ENCODE results near the gene GUCY1B1. TPM values are rescaled to one million over a fixed set of nuclear protein-coding genes. Genes with fewer than 3 reads are reported as not detected.

The GUCY1B1 gene
- total RNA-seq, 1 donor from 2014 or later: 13.2 TPM

GRCh38 chr4:155785828-155786227 lies 27.0 kb downstream of the GUCY1B1 start:
- Mint-ChIP-seq H3K4me3 (ENCODE audit: unreplicated experiment) (no peak overlapping the region), H3K4me1 (ENCODE audit: unreplicated experiment) (peaks cover 18% of the 10 kb centered on the region), H3K27me3 (ENCODE audit: unreplicated experiment) (no peaks in the 10 kb centered on the region), H3K36me3 (ENCODE audit: unreplicated experiment) (peaks cover 17% of the 10 kb centered on the region), H3K27ac (ENCODE audit: unreplicated experiment) (no peak overlapping the region), H3K9me3 (ENCODE audit: unreplicated experiment) (no peaks in the 10 kb centered on the region)
- DNase-seq (ENCODE audit: extremely low spot score, unreplicated experiment): no peak
- no peak for TF ChIP-seq CTCF (IDR thresholded peaks at IDR 0.05)

- H3K36me3 Mint-ChIP-seq (ENCODE audit: unreplicated experiment): peaks cover 20% of the 10 kb centered on the region
- peaks cover 18% of the 10 kb centered on the region for H3K4me1 Mint-ChIP-seq (ENCODE audit: unreplicated experiment)
- no peak overlapping the region for H3K4me3 Mint-ChIP-seq (ENCODE audit: unreplicated experiment)
- H3K27me3 Mint-ChIP-seq (ENCODE audit: unreplicated experiment): no peaks in the 10 kb centered on the region
- TF ChIP-seq CTCF (IDR thresholded peaks at IDR 0.05): peak; percentile 77
- H3K9me3 Mint-ChIP-seq (ENCODE audit: unreplicated experiment): no peaks in the 10 kb centered on the region
- no peak overlapping the region for H3K27ac Mint-ChIP-seq (ENCODE audit: unreplicated experiment)
- no peak for DNase-seq (ENCODE audit: extremely low spot score, unreplicated experiment)
Observed at GRCh38 chr4:155787113-155787710, 28.4 kb downstream of the GUCY1B1 start.

- H3K36me3 Mint-ChIP-seq (ENCODE audit: unreplicated experiment): peaks cover 26% of the 10 kb centered on the region
- DNase-seq (ENCODE audit: extremely low spot score, unreplicated experiment): no peak
- peaks cover 18% of the 10 kb centered on the region for H3K4me1 Mint-ChIP-seq (ENCODE audit: unreplicated experiment)
- TF ChIP-seq CTCF (IDR thresholded peaks at IDR 0.05): no peak
- no peaks in the 10 kb centered on the region for H3K27me3 Mint-ChIP-seq (ENCODE audit: unreplicated experiment)
- no peak overlapping the region for H3K4me3 Mint-ChIP-seq (ENCODE audit: unreplicated experiment)
- no peaks in the 10 kb centered on the region for H3K9me3 Mint-ChIP-seq (ENCODE audit: unreplicated experiment)
- no peak overlapping the region for H3K27ac Mint-ChIP-seq (ENCODE audit: unreplicated experiment)
Observed at GRCh38 chr4:155789391-155789790, 30.6 kb downstream of the GUCY1B1 start.

- Mint-ChIP-seq H3K4me3 (ENCODE audit: unreplicated experiment) (no peak overlapping the region), H3K36me3 (ENCODE audit: unreplicated experiment) (peaks cover 26% of the 10 kb centered on the region), H3K4me1 (ENCODE audit: unreplicated experiment) (peaks cover 15% of the 10 kb centered on the region), H3K27me3 (ENCODE audit: unreplicated experiment) (no peaks in the 10 kb centered on the region), H3K9me3 (ENCODE audit: unreplicated experiment) (no peaks in the 10 kb centered on the region), H3K27ac (ENCODE audit: unreplicated experiment) (no peak overlapping the region)
- no peak for TF ChIP-seq CTCF (IDR thresholded peaks at IDR 0.05)
- DNase-seq (ENCODE audit: extremely low spot score, unreplicated experiment): no peak
Observed at GRCh38 chr4:155789982-155790381, 31.2 kb downstream of the GUCY1B1 start.

GRCh38 chr4:155794589-155795236 lies 35.9 kb downstream of the GUCY1B1 start:
- H3K27ac Mint-ChIP-seq (ENCODE audit: unreplicated experiment): no peak overlapping the region
- H3K36me3 Mint-ChIP-seq (ENCODE audit: unreplicated experiment): peaks cover 23% of the 10 kb centered on the region
- H3K4me3 Mint-ChIP-seq (ENCODE audit: unreplicated experiment): no peak overlapping the region
- peaks cover 9% of the 10 kb centered on the region for H3K4me1 Mint-ChIP-seq (ENCODE audit: unreplicated experiment)
- H3K9me3 Mint-ChIP-seq (ENCODE audit: unreplicated experiment): no peaks in the 10 kb centered on the region
- DNase-seq (ENCODE audit: extremely low spot score, unreplicated experiment): no peak
- H3K27me3 Mint-ChIP-seq (ENCODE audit: unreplicated experiment): no peaks in the 10 kb centered on the region
- no peak for TF ChIP-seq CTCF (IDR thresholded peaks at IDR 0.05)
